Peyer's patch (tissue), 4 donors: Measurements from ENCODE around the gene SRSF7. TPM values are rescaled to one million over a fixed set of nuclear protein-coding genes. Genes with fewer than 3 reads are reported as not detected.
A peak's percentile ranks its signal among the peaks of the same experiment; 100 is the strongest.

Experiments
- DNase-seq, 3 donors: peaks; one replicate each; pipeline ENCODE4 v3.0.0-alpha.2; 2017 to 2019
- H3K27ac ChIP-seq, 4 donors: fragments of 200-600 bp; sonication (generic); one replicate each; pipeline ENCODE4 v1.5.1; 2016 to 2019
- H3K27me3 ChIP-seq, 2 donors: fragments of 200-600 bp; sonication (generic); one replicate each; pipeline ENCODE4 v1.5.1; 2019
- H3K36me3 ChIP-seq, 3 donors: fragments of 200-600 bp; sonication (generic); one replicate each; pipeline ENCODE4 v1.5.1; 2016 to 2019
- H3K4me1 ChIP-seq, 4 donors: fragments of 200-600 bp; sonication (generic); one replicate each; pipeline ENCODE4 v1.5.1; 2016 to 2019
- H3K4me3 ChIP-seq, 4 donors: fragments of 200-600 bp; sonication (generic); 1 replicate in 3 of 4; 2 replicates in 1 of 4; pipeline ENCODE4 v1.5.1; 2016 to 2019; ENCODE audit warnings: mild to moderate bottlenecking in 1 of 4
- H3K9me3 ChIP-seq, 4 donors: fragments of 200-600 bp; sonication (generic); one replicate each; pipeline ENCODE4 v1.5.1; 2016 to 2019; ENCODE audit warnings: mild to moderate bottlenecking in 1 of 4
- POLR2A ChIP-seq, 2 donors: fragments of 450-650 bp; IDR thresholded peaks; one replicate each; pipeline ENCODE4 v1.5.1; 2017; ENCODE audit warnings: antibody characterized with exemption in 2 of 2, mild to moderate bottlenecking in 2 of 2, moderate library complexity in 2 of 2
- total RNA-seq, 4 donors: library from RNA; depleted of rRNA; stranded (reverse); fragments of >200 nt; gene quantifications; one replicate each; pipeline ENCODE4 v1.1.0, GENCODE V29; 2016
- TF ChIP-seq, protein P1 (sequence below), 6 experiments: fragments of 450-650 bp in 4 of 6; fragments of 200-600 bp in 2 of 6; sonication (generic) in 1 of 6; IDR thresholded peaks; one replicate each; pipeline ENCODE4 v1.5.1; 2017 to 2019; ENCODE audit warnings: antibody characterized with exemption in 6 of 6, mild to moderate bottlenecking in 3 of 6, moderate library complexity in 1 of 6

SRSF7 gene
- total RNA-seq, 4 donors from 2014 or later, result 93.3 to 295 (median 139) TPM

GRCh38 chr2:38778687-38779082 lies 27.5 kb upstream of the SRSF7 start:
- DNase-seq, result no peak
- H3K27ac ChIP-seq, result peak overlapping the region in 3 of 4 donors; percentile 44 to 80 (median 71)

GRCh38 chr2:38776531-38776930 lies 25.4 kb upstream of the SRSF7 start:
- TF ChIP-seq, protein P1, sequence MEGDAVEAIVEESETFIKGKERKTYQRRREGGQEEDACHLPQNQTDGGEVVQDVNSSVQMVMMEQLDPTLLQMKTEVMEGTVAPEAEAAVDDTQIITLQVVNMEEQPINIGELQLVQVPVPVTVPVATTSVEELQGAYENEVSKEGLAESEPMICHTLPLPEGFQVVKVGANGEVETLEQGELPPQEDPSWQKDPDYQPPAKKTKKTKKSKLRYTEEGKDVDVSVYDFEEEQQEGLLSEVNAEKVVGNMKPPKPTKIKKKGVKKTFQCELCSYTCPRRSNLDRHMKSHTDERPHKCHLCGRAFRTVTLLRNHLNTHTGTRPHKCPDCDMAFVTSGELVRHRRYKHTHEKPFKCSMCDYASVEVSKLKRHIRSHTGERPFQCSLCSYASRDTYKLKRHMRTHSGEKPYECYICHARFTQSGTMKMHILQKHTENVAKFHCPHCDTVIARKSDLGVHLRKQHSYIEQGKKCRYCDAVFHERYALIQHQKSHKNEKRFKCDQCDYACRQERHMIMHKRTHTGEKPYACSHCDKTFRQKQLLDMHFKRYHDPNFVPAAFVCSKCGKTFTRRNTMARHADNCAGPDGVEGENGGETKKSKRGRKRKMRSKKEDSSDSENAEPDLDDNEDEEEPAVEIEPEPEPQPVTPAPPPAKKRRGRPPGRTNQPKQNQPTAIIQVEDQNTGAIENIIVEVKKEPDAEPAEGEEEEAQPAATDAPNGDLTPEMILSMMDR (IDR thresholded peaks at IDR 0.05), result no peak
- no peak for TF ChIP-seq POLR2A (IDR thresholded peaks at IDR 0.05)
- no peak for DNase-seq
- Histone ChIP-seq H3K27me3 (no peaks in the 10 kb centered on the region), H3K9me3 (no peaks in the 10 kb centered on the region), H3K4me3 (no peak overlapping the region), H3K4me1 (peaks cover 0 to 7% (median 0%) of the 10 kb centered on the region in 4 donors), H3K36me3 (peaks cover 0 to 5% (median 0%) of the 10 kb centered on the region in 3 donors), H3K27ac (no peak overlapping the region)

More at GRCh38 chr2:38778687-38779082, 27.5 kb upstream of the SRSF7 start:
- Histone ChIP-seq H3K27me3 (no peaks in the 10 kb centered on the region), H3K4me3 (peak overlapping the region; percentile 51 to 66 (median 60)), H3K4me1 (peaks cover 0 to 7% (median 0%) of the 10 kb centered on the region in 4 donors), H3K36me3 (peaks cover 0 to 11% (median 0%) of the 10 kb centered on the region in 3 donors), H3K9me3 (no peaks in the 10 kb centered on the region)
- TF ChIP-seq, protein P1 (IDR thresholded peaks at IDR 0.05), result no peak
- no peak for TF ChIP-seq POLR2A (IDR thresholded peaks at IDR 0.05)

- H3K36me3 ChIP-seq, result peaks cover 0 to under 1% (median 0%) of the 10 kb centered on the region in 3 donors
- DNase-seq, result no peak
- H3K4me3 ChIP-seq, result no peak overlapping the region
- H3K4me1 ChIP-seq, result peaks cover 0 to 7% (median 0%) of the 10 kb centered on the region in 4 donors
- no peak overlapping the region for H3K27ac ChIP-seq
- H3K9me3 ChIP-seq, result no peaks in the 10 kb centered on the region
- no peak for TF ChIP-seq POLR2A (IDR thresholded peaks at IDR 0.05)
- no peaks in the 10 kb centered on the region for H3K27me3 ChIP-seq
Measured at GRCh38 chr2:38775921-38776225, 24.7 kb upstream of the SRSF7 start.

- DNase-seq, result no peak
- Histone ChIP-seq H3K36me3 (no peaks in the 10 kb centered on the region), H3K27me3 (no peaks in the 10 kb centered on the region), H3K27ac (no peak overlapping the region), H3K9me3 (no peaks in the 10 kb centered on the region), H3K4me3 (no peak overlapping the region), H3K4me1 (peaks cover 0 to 7% (median 0%) of the 10 kb centered on the region in 4 donors)
- TF ChIP-seq, protein P1 (IDR thresholded peaks at IDR 0.05), result no peak
- TF ChIP-seq POLR2A (IDR thresholded peaks at IDR 0.05), result no peak
Measured at GRCh38 chr2:38775097-38775920, 24.1 kb upstream of the SRSF7 start.

- H3K4me3 ChIP-seq, result no peak overlapping the region
- TF ChIP-seq, protein P1 (IDR thresholded peaks at IDR 0.05), result no peak
- TF ChIP-seq POLR2A (IDR thresholded peaks at IDR 0.05), result no peak
- no peaks in the 10 kb centered on the region for H3K36me3 ChIP-seq
- no peaks in the 10 kb centered on the region for H3K4me1 ChIP-seq
- DNase-seq, result no peak
- H3K27me3 ChIP-seq, result no peaks in the 10 kb centered on the region
- H3K27ac ChIP-seq, result no peak overlapping the region
- no peaks in the 10 kb centered on the region for H3K9me3 ChIP-seq
Measured at GRCh38 chr2:38771632-38772031, 20.5 kb upstream of the SRSF7 start.

DNA sequence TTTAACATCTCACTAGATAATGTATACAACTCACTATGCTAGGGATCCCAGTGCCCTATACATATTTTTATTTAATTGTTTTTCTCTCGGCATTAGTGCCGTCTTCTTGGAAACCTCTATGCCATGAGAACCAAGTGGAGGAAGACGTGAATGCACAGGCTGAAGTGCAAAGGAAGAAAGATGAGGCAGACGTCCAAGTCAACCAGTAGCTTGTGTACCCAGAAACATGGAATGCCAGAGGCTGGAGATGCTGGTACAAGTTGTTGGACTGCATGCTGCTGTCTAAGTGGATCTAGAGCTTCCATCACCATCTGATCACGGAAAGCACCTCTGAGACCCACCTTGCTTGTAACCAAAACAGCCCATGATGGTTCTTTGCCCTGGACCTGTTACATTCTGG lies 14.4 kb upstream of the SRSF7 start:
- no peak for TF ChIP-seq POLR2A (IDR thresholded peaks at IDR 0.05)
- TF ChIP-seq, protein P1 (IDR thresholded peaks at IDR 0.05), result no peak

More for the DNA sequence above, 14.4 kb upstream of the SRSF7 start:
- Histone ChIP-seq H3K27ac (no peak overlapping the region), H3K27me3 (no peaks in the 10 kb centered on the region), H3K36me3 (no peaks in the 10 kb centered on the region), H3K9me3 (no peaks in the 10 kb centered on the region), H3K4me3 (no peak overlapping the region), H3K4me1 (no peaks in the 10 kb centered on the region)
- DNase-seq, result no peak
